HG02943 (cell line): ENCODE measurements around the gene SGK1.
"Not testable (repeated sequence)": the region's sequence is repeated elsewhere in the genome, so short reads cannot be mapped to it uniquely, and the experiment has no call there.

Experiments
- ATAC-seq: cut with Tn5 transposase; IDR thresholded peaks from one replicate; pipeline ENCODE4 v1.9.1; 2021; ENCODE audit warnings: mild to moderate bottlenecking, low read depth, moderate library complexity; ENCODE audit not compliant: unreplicated experiment

Gene SGK1

DNA sequence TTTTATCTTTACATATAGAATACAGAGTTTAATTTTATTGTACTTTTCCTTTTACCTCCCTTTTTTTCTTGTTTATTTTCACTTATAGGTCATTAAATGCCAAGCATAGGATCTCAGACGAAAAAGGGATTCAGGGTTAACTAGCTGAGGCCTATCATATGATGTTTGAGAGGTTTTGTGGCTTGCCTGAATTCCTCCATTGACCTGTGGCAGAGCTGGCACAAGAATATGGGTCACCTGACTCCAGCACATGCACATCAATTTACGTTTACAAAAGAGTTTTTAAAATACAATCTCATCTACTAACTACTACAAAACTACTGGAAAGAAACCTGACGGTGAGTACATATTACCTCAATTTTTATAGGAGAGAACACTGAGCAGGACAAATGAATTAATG is 60.4 kb downstream of the SGK1 start:
- no peak for ATAC-seq

GRCh38 chr6:134256862-134257261 is 61.0 kb downstream of the SGK1 start:
- ATAC-seq = no peak

GRCh38 chr6:134255280-134255679 is 62.6 kb downstream of the SGK1 start:
- ATAC-seq = not testable (repeated sequence)

DNA sequence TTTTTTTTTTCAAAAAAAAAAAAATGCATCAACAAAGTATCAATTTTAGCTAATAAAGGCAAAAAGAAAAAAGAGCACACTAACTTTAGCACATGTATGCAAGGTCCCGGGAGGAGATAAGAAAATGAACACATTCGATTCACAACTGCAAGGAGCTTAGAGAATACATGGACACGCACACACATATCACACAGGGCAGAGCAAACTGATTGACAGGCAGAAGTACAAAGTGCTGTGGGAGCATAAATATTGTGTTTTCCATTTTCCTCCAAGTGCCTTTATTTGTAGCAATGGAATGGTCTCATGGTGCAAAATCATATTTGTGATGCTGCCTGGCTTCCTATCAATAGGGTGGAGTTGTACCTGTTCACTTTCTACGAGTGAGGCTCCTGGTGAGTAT is 63.8 kb downstream of the SGK1 start:
- ATAC-seq = no peak

GRCh38 chr6:134253681-134254080 is 64.2 kb downstream of the SGK1 start:
- no peak for ATAC-seq

- no peak for ATAC-seq
Measured at GRCh38 chr6:134251320-134251719, 66.6 kb downstream of the SGK1 start.

DNA sequence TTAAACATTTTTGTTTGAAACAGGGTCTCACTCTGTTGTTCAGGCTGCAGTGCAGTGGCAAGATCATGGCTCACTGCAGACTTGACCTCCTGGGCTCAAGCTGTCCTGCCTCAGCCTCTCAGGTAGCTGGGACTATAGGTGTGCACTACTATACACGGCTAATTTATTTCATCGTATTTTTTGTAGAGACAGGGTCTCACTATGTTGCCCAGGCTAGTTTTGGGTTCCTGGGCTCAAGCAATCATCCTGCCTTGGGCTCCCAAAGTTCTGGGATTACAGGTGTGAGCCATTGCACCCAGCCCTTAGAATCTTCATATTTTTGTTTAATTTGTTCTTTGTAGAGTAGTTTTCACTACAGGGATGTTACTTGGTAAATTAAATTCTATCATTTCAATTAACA is 67.1 kb downstream of the SGK1 start:
- ATAC-seq = no peak

DNA sequence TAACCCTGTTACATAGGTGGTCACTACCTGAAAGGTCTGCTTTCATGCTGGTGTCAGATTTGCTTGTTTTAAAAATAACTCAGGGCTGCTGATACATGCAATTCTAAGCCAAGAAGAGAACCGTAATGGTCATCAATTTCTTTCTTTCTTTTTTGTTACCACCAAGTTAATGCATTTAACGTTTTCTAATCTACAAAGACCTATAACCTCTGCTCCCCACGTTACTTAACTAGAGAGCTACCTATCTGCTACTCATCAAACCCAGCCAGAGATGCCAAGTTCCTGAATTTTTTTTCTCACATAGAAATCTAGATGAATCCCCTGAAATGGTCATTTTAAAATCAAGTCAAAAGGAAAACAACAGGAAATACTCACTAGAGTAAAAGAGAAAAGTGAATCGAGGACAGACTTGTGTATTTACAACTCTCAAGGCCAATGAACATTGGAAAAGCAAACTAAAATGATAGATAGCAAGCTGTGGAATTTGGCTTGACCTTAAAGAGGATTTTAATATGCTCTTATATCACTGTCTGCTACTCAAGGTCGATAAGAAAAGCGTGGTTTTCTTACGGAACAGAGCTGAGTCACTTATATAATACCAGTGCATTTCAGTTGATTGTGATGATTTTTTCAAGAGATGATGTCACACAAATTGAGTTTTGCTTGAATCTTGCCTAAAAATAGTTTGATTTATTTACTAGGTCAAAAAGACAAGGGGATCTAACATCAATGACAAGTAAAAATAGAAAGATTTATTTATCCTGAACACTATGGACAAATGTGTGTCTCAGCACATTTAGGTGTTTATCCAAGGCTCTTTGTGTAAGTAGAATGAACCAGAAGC is 67.9 kb downstream of the SGK1 start:
- ATAC-seq = no peak

DNA sequence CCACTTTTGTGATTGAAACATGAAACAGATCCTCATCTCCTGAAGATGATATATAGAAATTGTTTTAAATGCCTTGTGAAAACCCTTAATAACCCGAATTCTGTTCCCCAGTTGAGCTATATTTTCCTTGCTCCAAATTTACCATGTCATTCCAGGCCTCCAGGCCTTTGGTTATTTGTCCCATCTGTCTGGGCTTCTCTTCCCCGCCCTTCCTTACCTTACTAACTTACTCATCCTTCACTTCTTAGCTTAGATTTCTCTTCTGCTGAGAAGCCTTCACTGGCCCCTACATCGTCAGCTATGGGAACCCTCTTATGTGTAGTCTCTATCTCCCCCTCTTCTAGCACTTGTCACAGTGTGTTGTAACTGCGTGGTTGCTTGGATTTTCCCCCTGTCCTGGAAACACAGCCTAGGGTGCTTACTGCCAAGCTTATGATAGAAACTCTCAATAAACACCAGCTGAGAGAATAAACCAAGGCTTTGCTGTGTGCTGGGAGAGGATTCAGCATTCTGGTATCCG is 68.6 kb downstream of the SGK1 start:
- no peak for ATAC-seq

GRCh38 chr6:134247844-134248580 is 69.9 kb downstream of the SGK1 start:
- ATAC-seq = no peak

DNA sequence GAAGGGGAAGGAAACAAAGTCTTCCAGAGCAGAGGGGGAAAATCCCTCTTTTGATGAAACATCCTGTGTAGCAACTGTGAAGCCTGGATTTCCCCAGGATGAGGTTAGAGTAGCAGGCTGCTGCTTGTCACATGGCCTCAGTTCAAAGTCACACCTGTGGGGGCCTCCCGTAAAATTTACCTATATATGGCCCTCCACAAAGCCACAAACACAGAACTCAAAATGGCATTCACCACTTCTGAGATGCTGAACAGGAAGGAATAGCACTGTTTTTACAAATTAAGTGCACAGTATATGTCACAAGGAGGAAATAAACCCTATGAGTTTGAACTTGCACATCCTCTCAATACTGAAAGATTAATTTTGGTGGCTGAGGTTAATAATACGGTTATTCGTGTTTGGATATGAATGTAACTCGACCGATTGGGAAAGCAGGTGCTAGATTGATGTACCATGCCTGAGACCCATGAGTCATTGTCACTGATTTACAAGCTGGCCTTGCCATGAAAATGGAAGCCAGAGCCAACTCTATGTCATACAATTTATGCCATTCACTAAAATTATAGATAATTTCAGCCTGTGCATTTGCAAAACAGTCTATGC is 70.6 kb downstream of the SGK1 start:
- peak; percentile 89 for ATAC-seq

GRCh38 chr6:134245706-134246105 is 72.2 kb downstream of the SGK1 start:
- ATAC-seq = no peak

DNA sequence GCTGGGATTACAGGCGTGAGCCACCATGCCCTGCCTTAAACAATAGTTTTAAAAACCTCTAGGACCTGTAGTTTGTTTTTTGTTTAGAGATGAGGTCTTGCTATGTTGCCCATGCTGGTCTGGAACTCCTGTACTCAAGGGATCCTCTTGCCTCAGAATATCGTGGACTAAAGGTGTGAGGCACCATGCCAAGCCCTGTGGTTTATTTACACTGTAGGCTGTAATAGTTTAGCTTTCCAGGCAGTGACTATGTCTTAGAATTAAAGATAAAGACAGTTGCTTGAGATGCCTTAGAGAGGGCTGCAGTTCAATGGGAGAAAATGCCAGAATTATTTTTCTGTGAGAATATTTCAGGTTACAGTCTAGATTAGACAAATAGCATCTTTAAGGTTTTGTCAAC is 72.9 kb downstream of the SGK1 start:
- no peak for ATAC-seq

GRCh38 chr6:134240665-134241431 is 77.1 kb downstream of the SGK1 start:
- no peak for ATAC-seq

GRCh38 chr6:134238960-134239795 is 78.7 kb downstream of the SGK1 start:
- ATAC-seq = no peak

DNA sequence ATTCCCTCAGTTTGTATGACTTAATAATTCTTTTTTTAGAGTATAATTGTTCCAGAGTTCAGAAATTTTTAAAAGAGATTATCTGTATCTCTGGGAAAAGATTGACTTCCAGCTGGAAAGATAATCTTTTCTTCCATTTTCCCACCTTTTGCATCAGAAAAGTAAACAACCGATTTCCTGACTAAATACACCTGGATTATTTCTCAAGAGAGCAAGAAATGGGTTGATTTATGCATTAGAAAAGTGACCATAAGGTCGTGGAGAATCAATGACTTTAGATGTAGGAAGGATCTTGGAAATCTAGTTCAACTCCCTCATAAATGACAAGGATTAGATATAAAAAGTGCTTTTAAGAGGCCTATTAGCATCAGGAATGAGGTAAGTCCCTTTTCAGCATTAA is 79.9 kb downstream of the SGK1 start:
- ATAC-seq = no peak

GRCh38 chr6:134235937-134236751 is 81.8 kb downstream of the SGK1 start:
- peak; percentile 92 for ATAC-seq

DNA sequence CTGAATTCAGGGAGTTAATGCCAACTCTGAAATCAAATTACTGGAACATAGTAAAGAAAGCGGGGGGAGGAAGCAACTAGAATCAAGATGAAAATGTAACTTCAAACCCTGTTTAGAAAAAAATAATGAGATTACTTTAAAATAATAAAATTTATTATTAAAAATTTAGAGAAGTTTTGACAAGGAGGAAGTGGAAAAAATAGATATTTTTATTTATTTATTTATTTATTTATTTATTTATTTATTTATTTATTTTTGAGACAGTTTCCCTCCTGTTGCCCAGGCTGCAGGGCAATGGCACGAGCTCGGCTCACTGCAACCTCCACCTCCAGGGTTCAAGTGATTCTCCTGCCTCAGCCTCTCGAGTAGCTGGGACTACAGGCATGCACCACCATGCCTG is 82.6 kb downstream of the SGK1 start:
- not testable (repeated sequence) for ATAC-seq
